ENCODE measurements around the gene EFHC2.

Gene EFHC2

GRCh38 chrX:44241546-44241945 lies 101.9 kb downstream of the EFHC2 start:
- Histone ChIP-seq H3K36me3 (ENCODE audit: insufficient read depth, low read length) (no peaks in the 10 kb centered on the region), H2AFZ (ENCODE audit: low read depth, low read length) (no peak overlapping the region), H3K4me3 (ENCODE audit: low read length) (no peak overlapping the region), H3K4me1 (ENCODE audit: insufficient read depth, low read length) (no peaks in the 10 kb centered on the region), H3K9me3 (ENCODE audit: low read length) (no peaks in the 10 kb centered on the region), H3K27me3 (ENCODE audit: insufficient read depth, low read length) (no peaks in the 10 kb centered on the region)

DNA sequence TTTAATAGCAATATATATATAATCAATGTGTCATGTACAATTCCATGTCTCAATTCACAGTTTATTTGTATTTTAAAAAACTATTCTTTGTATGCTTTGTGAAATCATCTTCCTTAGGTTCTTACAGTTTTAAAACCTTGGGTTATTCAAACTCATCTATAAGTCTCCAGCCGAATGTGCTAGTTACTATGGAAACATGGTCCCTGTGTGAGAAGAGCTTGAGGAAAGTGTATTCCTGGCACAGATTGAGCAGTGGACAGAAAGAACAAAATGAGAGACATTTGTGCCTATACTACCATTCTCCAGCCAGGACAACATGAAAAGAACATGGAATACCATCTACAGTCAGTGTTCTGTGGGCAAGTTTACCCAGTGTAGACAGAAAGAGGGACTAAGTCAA lies 103.4 kb downstream of the EFHC2 start:
- Histone ChIP-seq H2AFZ (ENCODE audit: low read depth, low read length) (no peak overlapping the region), H3K4me1 (ENCODE audit: insufficient read depth, low read length) (no peaks in the 10 kb centered on the region), H3K36me3 (ENCODE audit: insufficient read depth, low read length) (no peaks in the 10 kb centered on the region), H3K4me3 (ENCODE audit: low read length) (no peak overlapping the region), H3K9me3 (ENCODE audit: low read length) (no peaks in the 10 kb centered on the region), H3K27me3 (ENCODE audit: insufficient read depth, low read length) (no peaks in the 10 kb centered on the region)

DNA sequence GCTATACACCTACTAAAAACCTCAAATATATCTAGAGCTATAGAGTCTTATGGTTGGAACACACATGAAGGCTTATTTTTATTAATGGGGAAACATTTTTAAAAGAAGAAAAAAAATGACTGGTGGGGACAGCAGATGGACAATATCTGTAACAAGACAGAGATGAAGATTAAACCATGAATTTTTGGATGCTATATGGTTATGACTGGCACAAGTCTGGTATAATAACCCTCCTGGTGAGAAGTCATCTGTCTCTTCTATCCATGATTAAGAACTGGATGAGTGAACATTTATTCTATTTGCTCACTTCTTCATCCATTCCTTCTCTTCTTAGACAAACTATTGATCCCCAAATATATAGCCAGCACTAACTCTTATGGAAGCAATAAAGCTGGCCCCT lies 104.4 kb downstream of the EFHC2 start:
- Histone ChIP-seq H3K4me1 (ENCODE audit: insufficient read depth, low read length) (no peaks in the 10 kb centered on the region), H3K36me3 (ENCODE audit: insufficient read depth, low read length) (no peaks in the 10 kb centered on the region), H2AFZ (ENCODE audit: low read depth, low read length) (no peak overlapping the region), H3K9me3 (ENCODE audit: low read length) (no peaks in the 10 kb centered on the region), H3K27me3 (ENCODE audit: insufficient read depth, low read length) (no peaks in the 10 kb centered on the region), H3K4me3 (ENCODE audit: low read length) (no peak overlapping the region)

GRCh38 chrX:44235534-44235933 lies 107.9 kb downstream of the EFHC2 start:
- no peaks in the 10 kb centered on the region for H3K4me1 ChIP-seq (ENCODE audit: insufficient read depth, low read length)

DNA sequence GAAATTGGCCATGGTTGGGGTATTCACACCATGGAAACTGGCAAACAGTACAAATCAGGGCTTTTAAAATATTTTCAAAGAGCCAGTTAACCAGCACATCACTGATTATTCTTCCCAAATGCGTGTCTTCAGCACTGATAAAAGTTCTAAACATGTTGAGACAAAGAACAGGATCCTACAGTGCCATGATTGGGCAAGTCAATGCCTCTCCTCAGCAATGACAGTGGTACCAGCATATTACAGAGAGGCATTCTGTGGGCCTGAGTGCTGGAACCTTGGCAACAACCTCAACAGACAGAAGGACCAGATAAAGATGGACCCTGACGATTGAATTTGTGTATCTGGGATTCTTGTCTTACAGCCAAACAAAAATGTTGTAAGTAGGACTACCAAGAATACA lies 108.9 kb downstream of the EFHC2 start:
- Histone ChIP-seq H3K4me1 (ENCODE audit: insufficient read depth, low read length) (no peaks in the 10 kb centered on the region), H3K36me3 (ENCODE audit: insufficient read depth, low read length) (no peaks in the 10 kb centered on the region), H3K27me3 (ENCODE audit: insufficient read depth, low read length) (no peaks in the 10 kb centered on the region), H3K9me3 (ENCODE audit: low read length) (no peaks in the 10 kb centered on the region), H2AFZ (ENCODE audit: low read depth, low read length) (no peak overlapping the region), H3K4me3 (ENCODE audit: low read length) (no peak overlapping the region)

More at GRCh38 chrX:44235534-44235933, 107.9 kb downstream of the EFHC2 start:
- Histone ChIP-seq H3K4me3 (ENCODE audit: low read length) (no peak overlapping the region), H3K9me3 (ENCODE audit: low read length) (no peaks in the 10 kb centered on the region), H3K27me3 (ENCODE audit: insufficient read depth, low read length) (no peaks in the 10 kb centered on the region), H3K36me3 (ENCODE audit: insufficient read depth, low read length) (no peaks in the 10 kb centered on the region), H2AFZ (ENCODE audit: low read depth, low read length) (no peak overlapping the region)

DNA sequence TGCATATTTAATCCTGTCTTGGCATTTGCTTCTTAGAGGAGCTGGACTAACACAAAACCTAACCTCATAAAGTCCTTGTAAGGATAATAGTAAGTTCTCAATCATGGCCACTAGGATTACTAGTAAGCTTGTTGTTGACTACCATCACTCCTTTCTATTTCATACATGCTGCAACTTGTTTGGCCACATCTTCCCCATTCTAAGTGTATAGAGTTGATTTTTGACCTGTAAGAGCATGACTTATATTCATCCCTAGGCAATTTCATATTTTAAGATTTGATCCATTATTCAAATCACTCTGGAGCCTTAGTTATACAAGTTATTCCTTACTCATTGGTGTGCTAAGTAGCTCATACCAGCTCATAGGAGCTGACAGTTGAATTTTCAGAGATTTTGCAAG lies 109.4 kb downstream of the EFHC2 start:
- H3K4me1 ChIP-seq (ENCODE audit: insufficient read depth, low read length), result no peaks in the 10 kb centered on the region
- H3K27me3 ChIP-seq (ENCODE audit: insufficient read depth, low read length), result no peaks in the 10 kb centered on the region
- no peaks in the 10 kb centered on the region for H3K9me3 ChIP-seq (ENCODE audit: low read length)
- H3K4me3 ChIP-seq (ENCODE audit: low read length), result no peak overlapping the region
- H2AFZ ChIP-seq (ENCODE audit: low read depth, low read length), result no peak overlapping the region
- no peaks in the 10 kb centered on the region for H3K36me3 ChIP-seq (ENCODE audit: insufficient read depth, low read length)

DNA sequence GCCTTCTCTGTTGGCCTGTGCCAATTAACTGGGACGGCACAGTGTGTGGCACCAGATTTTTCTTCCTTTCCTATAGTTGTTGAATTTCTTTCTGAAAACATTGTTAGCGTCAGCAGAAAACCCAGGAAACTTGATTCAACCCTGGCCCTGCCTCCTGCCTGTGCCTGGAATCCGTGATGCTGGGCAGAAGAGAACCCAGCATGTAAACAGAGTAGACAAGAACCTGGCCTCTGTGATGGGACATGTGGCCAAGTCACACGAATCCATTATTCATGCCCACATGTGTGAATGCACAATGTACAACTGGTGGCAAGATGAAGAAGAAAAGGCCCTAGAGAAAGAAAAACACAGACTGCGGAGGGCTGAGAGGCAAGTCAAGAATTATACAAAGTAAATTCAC lies 111.4 kb downstream of the EFHC2 start:
- H3K4me3 ChIP-seq (ENCODE audit: low read length), result no peak overlapping the region
- no peaks in the 10 kb centered on the region for H3K36me3 ChIP-seq (ENCODE audit: insufficient read depth, low read length)
- H2AFZ ChIP-seq (ENCODE audit: low read depth, low read length), result no peak overlapping the region
- no peaks in the 10 kb centered on the region for H3K4me1 ChIP-seq (ENCODE audit: insufficient read depth, low read length)
- no peaks in the 10 kb centered on the region for H3K27me3 ChIP-seq (ENCODE audit: insufficient read depth, low read length)
- H3K9me3 ChIP-seq (ENCODE audit: low read length), result no peaks in the 10 kb centered on the region

DNA sequence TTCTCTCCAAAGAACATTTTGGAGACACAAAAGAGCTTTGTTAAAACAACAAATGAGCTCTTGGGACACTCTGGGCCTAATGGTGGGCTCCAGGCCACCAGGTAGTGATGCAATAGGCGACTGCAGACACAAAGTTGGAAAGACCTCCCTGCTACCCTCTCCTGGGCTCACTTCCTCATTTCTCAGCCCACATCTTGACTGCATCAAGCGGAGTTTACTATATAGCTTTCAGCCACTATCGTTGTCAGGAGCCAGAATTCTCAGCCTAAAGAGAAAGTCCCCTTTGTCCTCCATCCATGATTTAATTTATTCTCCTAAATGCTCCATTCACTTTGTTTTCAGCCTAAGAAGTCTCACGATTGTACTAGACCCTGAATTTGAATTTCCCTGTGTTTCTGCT lies 114.9 kb downstream of the EFHC2 start:
- Histone ChIP-seq H3K27me3 (ENCODE audit: insufficient read depth, low read length) (no peaks in the 10 kb centered on the region), H3K9me3 (ENCODE audit: low read length) (no peaks in the 10 kb centered on the region), H3K4me1 (ENCODE audit: insufficient read depth, low read length) (no peaks in the 10 kb centered on the region), H2AFZ (ENCODE audit: low read depth, low read length) (no peak overlapping the region), H3K36me3 (ENCODE audit: insufficient read depth, low read length) (no peaks in the 10 kb centered on the region), H3K4me3 (ENCODE audit: low read length) (no peak overlapping the region)

DNA sequence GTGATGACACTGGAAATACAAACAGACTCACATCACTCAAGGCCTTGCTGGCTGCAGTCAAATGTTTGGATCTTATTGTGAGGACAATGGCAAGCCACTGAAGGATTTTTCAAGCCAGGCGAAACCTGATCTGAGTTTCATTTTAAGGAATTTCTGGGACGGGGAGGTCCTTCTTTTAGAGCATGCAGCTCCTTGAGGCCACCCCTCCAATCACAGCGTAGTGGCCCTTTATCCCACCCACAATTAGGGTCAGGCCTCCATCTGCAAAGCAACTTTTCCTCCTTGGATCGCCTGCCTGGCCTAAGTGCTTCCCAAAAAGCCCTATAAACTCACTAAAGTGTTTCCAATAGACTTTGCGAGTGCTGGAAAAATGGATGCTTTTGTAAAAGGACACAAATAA lies 115.5 kb downstream of the EFHC2 start:
- Histone ChIP-seq H2AFZ (ENCODE audit: low read depth, low read length) (no peak overlapping the region), H3K36me3 (ENCODE audit: insufficient read depth, low read length) (no peaks in the 10 kb centered on the region), H3K9me3 (ENCODE audit: low read length) (no peaks in the 10 kb centered on the region), H3K27me3 (ENCODE audit: insufficient read depth, low read length) (no peaks in the 10 kb centered on the region), H3K4me1 (ENCODE audit: insufficient read depth, low read length) (no peaks in the 10 kb centered on the region), H3K4me3 (ENCODE audit: low read length) (no peak overlapping the region)

GRCh38 chrX:44225667-44226066 lies 117.8 kb downstream of the EFHC2 start:
- no peak overlapping the region for H3K4me3 ChIP-seq (ENCODE audit: low read length)
- H3K4me1 ChIP-seq (ENCODE audit: insufficient read depth, low read length), result no peaks in the 10 kb centered on the region
- no peaks in the 10 kb centered on the region for H3K27me3 ChIP-seq (ENCODE audit: insufficient read depth, low read length)
- H3K36me3 ChIP-seq (ENCODE audit: insufficient read depth, low read length), result no peaks in the 10 kb centered on the region
- no peak overlapping the region for H2AFZ ChIP-seq (ENCODE audit: low read depth, low read length)
- no peaks in the 10 kb centered on the region for H3K9me3 ChIP-seq (ENCODE audit: low read length)

- no peaks in the 10 kb centered on the region for H3K27me3 ChIP-seq (ENCODE audit: insufficient read depth, low read length)
- H3K9me3 ChIP-seq (ENCODE audit: low read length), result no peaks in the 10 kb centered on the region
- H2AFZ ChIP-seq (ENCODE audit: low read depth, low read length), result no peak overlapping the region
- no peaks in the 10 kb centered on the region for H3K4me1 ChIP-seq (ENCODE audit: insufficient read depth, low read length)
- H3K36me3 ChIP-seq (ENCODE audit: insufficient read depth, low read length), result no peaks in the 10 kb centered on the region
- H3K4me3 ChIP-seq (ENCODE audit: low read length), result no peak overlapping the region
Measured at GRCh38 chrX:44224760-44225159, 118.7 kb downstream of the EFHC2 start.

GRCh38 chrX:44223150-44223549 lies 120.3 kb downstream of the EFHC2 start:
- Histone ChIP-seq H3K9me3 (ENCODE audit: low read length) (no peaks in the 10 kb centered on the region), H3K4me1 (ENCODE audit: insufficient read depth, low read length) (no peaks in the 10 kb centered on the region), H3K27me3 (ENCODE audit: insufficient read depth, low read length) (no peaks in the 10 kb centered on the region), H3K4me3 (ENCODE audit: low read length) (no peak overlapping the region), H2AFZ (ENCODE audit: low read depth, low read length) (no peak overlapping the region), H3K36me3 (ENCODE audit: insufficient read depth, low read length) (no peaks in the 10 kb centered on the region)

GRCh38 chrX:44218465-44218864 lies 125.0 kb downstream of the EFHC2 start:
- Histone ChIP-seq H3K4me1 (ENCODE audit: insufficient read depth, low read length) (no peaks in the 10 kb centered on the region), H2AFZ (ENCODE audit: low read depth, low read length) (no peak overlapping the region), H3K36me3 (ENCODE audit: insufficient read depth, low read length) (no peaks in the 10 kb centered on the region), H3K9me3 (ENCODE audit: low read length) (no peaks in the 10 kb centered on the region), H3K27me3 (ENCODE audit: insufficient read depth, low read length) (no peaks in the 10 kb centered on the region), H3K4me3 (ENCODE audit: low read length) (no peak overlapping the region)

DNA sequence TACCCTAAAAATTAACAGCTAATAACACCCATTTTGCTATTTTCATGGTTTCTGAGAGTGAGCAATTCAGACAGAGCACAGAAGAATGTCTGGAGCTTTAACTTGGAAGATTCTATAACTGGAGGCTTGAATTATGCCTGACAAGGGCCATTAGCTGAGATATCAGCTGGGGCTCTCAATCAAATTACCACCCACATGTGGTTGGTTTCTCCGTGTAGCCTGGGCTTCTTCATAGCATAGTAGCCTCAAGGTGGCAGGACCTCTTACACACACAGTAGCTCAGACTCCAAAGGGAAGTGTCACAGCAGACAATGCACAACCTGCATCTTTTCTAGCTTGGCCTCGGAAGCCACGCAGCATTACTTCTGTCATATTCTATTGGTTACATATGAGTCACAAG lies 127.3 kb downstream of the EFHC2 start:
- H3K4me3 ChIP-seq (ENCODE audit: low read length), result no peak overlapping the region
- no peak overlapping the region for H2AFZ ChIP-seq (ENCODE audit: low read depth, low read length)
- H3K36me3 ChIP-seq (ENCODE audit: insufficient read depth, low read length), result no peaks in the 10 kb centered on the region
- no peaks in the 10 kb centered on the region for H3K4me1 ChIP-seq (ENCODE audit: insufficient read depth, low read length)
- H3K27me3 ChIP-seq (ENCODE audit: insufficient read depth, low read length), result no peaks in the 10 kb centered on the region
- H3K9me3 ChIP-seq (ENCODE audit: low read length), result no peaks in the 10 kb centered on the region

Data from neuron (in vitro differentiated cells).